NCI-H2196 (cell line): ENCODE measurements around the gene NOTO.
"Not testable (repeated sequence)": the region's sequence is repeated elsewhere in the genome, so short reads cannot be mapped to it uniquely, and the experiment has no call there.

Experiments
- DNase-seq: peaks from one replicate; lab custom pipeline; 2025; ENCODE audit not compliant: unreplicated experiment; lab: John Stamatoyannopoulos, UW

Gene NOTO

GRCh38 chr2:73197579-73197978 is 4.8 kb upstream of the NOTO start:
- no peak for DNase-seq

DNA sequence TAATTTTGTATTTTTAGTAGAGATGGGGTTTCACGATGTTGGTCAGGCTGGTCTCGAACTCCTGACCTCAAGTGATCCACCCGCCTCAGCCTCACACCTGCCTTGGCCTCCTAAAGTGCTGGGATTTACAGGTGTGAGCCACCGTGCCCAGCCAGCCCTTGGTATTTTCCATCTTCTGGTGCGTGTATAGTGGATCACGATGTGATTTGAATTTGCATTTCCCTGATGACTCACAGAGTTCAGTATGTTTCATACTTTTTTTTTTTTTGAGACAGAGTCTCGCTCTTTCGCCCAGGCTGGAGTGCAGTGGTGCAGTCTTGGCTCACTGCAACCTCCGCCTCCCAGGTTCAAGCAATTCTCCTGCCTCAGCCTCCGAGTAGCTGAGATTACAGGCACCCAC is 2.1 kb upstream of the NOTO start:
- not testable (repeated sequence) for DNase-seq

GRCh38 chr2:73203055-73203681 is 794 bp downstream of the NOTO start:
- no peak for DNase-seq

GRCh38 chr2:73205611-73206010 is 3.2 kb downstream of the NOTO start:
- no peak for DNase-seq

GRCh38 chr2:73208258-73208657 is 5.9 kb downstream of the NOTO start:
- no peak for DNase-seq

DNA sequence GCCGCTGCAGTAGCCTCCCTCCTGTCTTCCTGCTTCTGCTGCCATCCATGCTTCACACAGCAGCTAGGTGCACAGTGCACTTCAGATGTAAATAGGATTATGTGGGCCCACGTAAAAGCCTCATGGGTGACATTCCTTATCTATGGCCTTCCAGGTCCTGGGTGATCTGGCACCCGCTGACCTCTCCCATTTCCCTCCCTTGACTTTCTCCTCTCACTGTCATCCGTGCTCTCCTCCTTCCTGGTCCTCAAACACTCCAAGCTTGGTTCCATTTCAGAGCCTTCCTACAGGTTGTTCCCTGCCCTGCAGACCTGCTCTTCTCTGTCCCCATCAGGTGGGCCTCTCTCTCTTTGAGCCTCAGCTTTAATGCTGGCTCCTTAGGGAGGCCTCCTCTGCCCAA is 7.6 kb downstream of the NOTO start:
- DNase-seq, result no peak

- no peak for DNase-seq
Observed at GRCh38 chr2:73210696-73211095, 8.3 kb downstream of the NOTO start.

DNA sequence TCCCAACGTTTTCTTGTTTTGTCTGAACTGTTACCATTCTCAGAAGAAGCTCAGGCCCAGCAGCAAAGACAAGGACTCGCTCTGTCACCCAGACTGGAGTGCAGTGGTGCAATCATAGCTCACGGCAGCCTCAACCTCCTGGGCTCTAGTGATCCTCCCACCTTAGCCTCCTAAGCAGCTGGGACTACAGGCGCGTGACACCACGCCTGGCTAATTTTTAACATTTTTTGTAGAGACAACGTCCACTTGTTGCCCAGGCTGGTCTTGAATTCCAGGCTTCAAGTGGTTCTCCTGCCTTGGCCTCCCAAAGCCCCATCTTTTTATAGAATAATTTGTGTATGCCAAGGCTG is 9.7 kb downstream of the NOTO start:
- no peak for DNase-seq

DNA sequence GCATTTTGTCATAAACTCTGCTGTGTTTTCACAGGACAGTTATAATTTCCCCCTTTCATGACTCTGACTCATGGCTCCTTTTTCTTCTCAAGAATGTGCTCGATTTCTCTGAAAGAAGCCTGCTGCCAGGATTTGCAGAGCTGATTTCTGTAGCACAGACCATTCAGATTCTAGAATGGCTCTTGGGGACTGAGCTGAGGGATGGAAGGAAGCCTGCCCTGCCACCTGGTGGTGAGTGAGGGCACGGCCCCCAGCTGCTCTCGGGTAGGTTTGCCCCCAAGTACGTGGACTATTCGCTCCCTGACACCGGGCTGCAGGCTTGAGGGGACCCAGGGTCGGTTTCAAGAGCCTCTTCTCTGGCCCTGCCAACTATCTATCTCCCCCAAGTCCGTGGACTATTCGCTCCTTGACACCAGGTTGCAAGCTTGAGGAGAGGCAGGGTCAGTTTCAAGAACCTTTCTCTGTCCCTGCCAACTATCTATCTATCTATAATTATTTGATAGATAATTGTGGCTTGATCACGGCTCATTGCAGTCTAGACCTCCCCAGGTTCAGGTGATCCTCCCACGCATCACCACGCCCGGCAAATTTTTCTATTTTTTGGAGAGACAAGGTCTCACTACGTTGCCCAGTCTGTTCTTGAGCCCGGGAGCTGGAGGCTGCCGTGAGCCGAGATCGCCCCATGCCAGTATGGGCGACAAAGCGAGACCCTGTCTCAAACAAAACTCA is 10.2 kb downstream of the NOTO start:
- DNase-seq, result peak; percentile 47

DNA sequence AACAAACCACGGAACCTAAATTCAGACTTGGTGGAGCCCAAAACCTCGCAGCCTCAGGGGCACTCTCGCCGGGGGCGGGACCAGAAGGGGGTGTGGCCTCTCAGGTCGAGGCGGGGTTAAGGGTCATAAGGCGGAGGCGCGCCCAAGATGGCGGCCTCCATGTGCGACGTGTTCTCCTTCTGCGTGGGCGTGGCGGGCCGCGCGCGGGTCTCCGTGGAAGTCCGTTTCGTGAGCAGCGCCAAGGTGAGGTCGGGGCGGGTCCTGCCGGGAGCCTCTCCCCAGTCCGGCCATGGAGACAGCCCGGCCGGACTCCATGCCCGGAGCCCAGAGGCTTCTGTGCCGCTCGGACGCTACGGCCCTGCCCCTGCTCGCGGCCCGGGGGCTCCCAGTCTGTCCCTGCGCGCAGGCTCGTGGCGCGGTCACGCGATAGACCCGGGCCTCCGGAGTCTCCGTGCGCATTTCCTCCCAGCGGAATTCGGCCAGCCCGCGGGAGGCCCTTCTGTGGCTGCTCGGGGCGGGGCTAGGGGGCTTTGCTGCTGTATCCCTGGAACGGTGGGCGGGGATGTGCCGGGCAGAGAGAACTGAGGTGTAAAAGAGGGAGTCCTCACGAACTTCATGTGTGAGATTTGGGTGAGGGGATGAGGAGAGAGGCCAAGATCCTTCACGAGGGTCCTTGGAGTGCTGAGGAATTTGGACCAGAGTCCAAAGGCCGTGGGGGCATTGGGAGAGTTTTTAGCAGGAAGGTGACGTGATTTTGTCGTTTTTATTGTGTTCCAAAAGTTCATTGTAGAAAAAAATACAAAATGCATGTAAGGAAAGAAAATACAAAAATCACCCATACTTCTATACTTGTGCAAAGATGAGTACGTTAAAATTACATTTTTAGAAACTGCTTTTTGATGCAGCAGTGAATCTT is 12.0 kb downstream of the NOTO start, which contains the start of gene SMYD5:
SMYD5 (plus strand) TSS at position 126 of the 916 bp plus-strand sequence; CDS start at position 148, 22 bp downstream.
- peak; percentile 66 for DNase-seq

GRCh38 chr2:73215254-73215653 is 12.9 kb downstream of the NOTO start:
- no peak for DNase-seq

- no peak for DNase-seq
Observed at GRCh38 chr2:73217160-73217559, 14.8 kb downstream of the NOTO start.

GRCh38 chr2:73217826-73218225 is 15.5 kb downstream of the NOTO start:
- DNase-seq, result no peak

- no peak for DNase-seq
Observed at GRCh38 chr2:73218298-73218697, 15.9 kb downstream of the NOTO start.

DNA sequence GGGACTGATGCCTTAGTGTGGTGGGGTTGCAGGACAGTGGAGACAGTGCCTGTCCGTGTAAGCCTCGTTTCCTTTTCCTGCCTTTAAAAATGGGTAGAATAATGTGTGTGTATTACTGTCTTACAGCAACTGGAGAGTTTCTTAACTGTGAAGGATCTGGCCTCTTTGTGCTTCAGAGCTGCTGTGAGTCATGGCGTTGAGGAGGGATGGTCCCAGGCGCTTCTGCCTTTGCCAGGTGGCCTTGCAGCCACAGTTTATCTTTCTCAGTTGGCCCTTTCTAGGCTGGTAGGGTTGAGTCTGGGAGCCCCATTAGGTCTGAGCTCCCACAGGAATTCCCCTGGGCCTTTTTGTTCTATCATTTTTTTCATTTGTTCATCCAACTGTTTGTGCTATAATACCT is 21.4 kb downstream of the NOTO start:
- DNase-seq, result no peak

- no peak for DNase-seq
Observed at GRCh38 chr2:73225513-73226360, 23.4 kb downstream of the NOTO start.

- DNase-seq, result no peak
Observed at GRCh38 chr2:73227086-73227485, 24.7 kb downstream of the NOTO start.

DNA sequence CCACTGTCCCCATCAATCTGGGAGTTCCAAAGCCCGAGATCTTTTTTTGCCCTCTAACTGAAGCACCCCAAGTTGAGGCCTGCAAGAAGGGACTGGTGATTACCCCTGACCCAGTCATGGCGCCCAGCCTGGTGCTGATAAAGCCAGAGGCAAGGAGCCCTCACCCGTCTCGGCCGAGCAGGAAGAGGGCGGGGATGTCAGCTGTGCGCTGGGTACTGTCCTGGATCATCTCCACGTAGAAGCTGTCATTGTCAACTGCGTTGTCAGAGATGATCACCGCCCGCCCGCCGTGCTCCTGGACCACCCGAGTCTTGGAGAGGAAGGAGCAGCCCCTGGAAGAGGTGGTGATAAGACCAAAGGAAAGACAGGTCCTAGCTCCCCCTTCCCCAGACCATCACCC is 26.3 kb downstream of the NOTO start:
- DNase-seq, result no peak

DNA sequence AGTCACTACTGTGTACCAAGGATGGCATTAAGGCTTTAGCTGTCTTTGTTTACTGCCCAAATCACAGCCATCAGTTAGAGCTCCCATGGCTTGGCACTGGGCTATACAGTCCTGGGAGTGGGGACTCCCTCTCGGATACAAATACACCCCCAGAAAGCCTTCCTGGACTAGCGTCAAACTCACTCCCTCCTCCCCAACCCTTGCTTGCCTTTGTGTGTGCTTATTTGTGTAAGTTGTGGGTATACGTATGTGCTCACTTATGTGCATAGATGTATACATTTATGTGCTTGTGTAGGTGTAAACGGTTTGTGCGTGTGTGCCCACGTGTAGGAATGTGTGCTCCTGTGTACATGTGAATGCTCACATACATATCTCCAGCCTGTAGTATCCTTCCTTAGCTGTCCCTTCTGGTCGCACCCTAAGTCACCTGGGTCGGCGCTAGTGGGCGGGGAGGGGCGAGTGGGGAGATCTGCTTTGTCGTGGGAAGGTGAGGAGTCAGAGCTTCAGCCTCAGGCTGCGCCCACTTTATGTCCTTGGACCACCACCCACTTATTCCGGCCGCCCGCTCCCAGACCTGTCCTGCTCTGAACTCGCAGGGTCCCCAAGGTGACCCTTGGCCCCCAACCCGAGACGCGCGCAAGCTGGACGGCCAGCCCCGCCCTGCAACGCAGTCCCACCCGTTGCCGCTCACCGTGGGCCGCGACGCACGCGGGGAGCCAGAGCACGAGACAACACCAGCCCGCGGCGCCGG is 30.2 kb downstream of the NOTO start:
- no peak for DNase-seq
